ENCODE measurements around the gene PSMB3. TPM values are rescaled to one million over a fixed set of nuclear protein-coding genes. Genes with fewer than 3 reads are reported as not detected.

Gene PSMB3
- polyA plus RNA-seq, 2 of the 4 experiments (the other 2 are of a cell fraction): 417 to 463 TPM

- FAIRE-seq (no peak), DNase-seq (ENCODE audit: low read depth in 1 of 2, low spot score in 1 of 2) (no peak), ATAC-seq (no peak)
- Histone ChIP-seq H3K9me3 (no peaks in the 10 kb centered on the region), H3K4me2 (no peak overlapping the region), H3K4me3 (no peak overlapping the region), H3K27ac (no peak overlapping the region), H3K4me1 (peaks cover 8% of the 10 kb centered on the region)
- POLR2A ChIA-PET: no interaction called here
- WGBS (ENCODE audit: missing lambda C conversion rate): 87% methylated on average over 6 of the region's 6 CpGs
- no peak for TF ChIP-seq CEBPB (IDR thresholded peaks at IDR 0.05)
- no peak for TF ChIP-seq ELK1 (IDR thresholded peaks at IDR 0.05; ENCODE audit: low read depth, low read length)
- CTCF ChIA-PET: interaction anchor here (1.7 to 12.9 kb wide), 3 partner anchors 9 to 15 kb away, joined by 6 to 102 read pairs (median 18); no protein-coding TSS in a partner anchor
Measured at GRCh38 chr17:38720941-38721340, 31.6 kb upstream of the PSMB3 start.

GRCh38 chr17:38721802-38722201, 30.7 kb upstream of the PSMB3 start:
- no peak overlapping the region for H3K4me3 ChIP-seq
- FAIRE-seq (no peak), DNase-seq (ENCODE audit: low read depth in 1 of 2, low spot score in 1 of 2) (no peak), ATAC-seq (no peak)
- CTCF ChIA-PET: interaction anchor here (1.5 to 12.9 kb wide), 4 partner anchors 10 to 35 kb away, joined by 5 to 102 read pairs (median 12); no protein-coding TSS in a partner anchor
- no peak overlapping the region for H3K27ac ChIP-seq
- H3K9me3 ChIP-seq: no peaks in the 10 kb centered on the region
- 92% methylated on average over 7 of the region's 16 CpGs for WGBS (ENCODE audit: missing lambda C conversion rate)
- no peak for TF ChIP-seq E2F6 (IDR thresholded peaks at IDR 0.05; ENCODE audit: borderline replicate concordance, low read depth)
- TF ChIP-seq REST (IDR thresholded peaks at IDR 0.05): no peak
- TF ChIP-seq POLR2A (IDR thresholded peaks at IDR 0.05; ENCODE audit: low read length): no peak
- TF ChIP-seq FOSL2 (IDR thresholded peaks at IDR 0.05): no peak
- TF ChIP-seq FOSL2 (CRISPR knock-in tag; IDR thresholded peaks at IDR 0.05): no peak
- no peak for TF ChIP-seq ZNF302 (CRISPR knock-in tag; IDR thresholded peaks at IDR 0.05)
- no peak for TF ChIP-seq NPAS2 (CRISPR knock-in tag; IDR thresholded peaks at IDR 0.05; ENCODE audit: borderline replicate concordance)
- no peak for TF ChIP-seq HOXB13 (CRISPR knock-in tag; IDR thresholded peaks at IDR 0.05; ENCODE audit: low read depth)
- TF ChIP-seq SREBF2 (IDR thresholded peaks at IDR 0.05): no peak
- TF ChIP-seq ZFP36 (IDR thresholded peaks at IDR 0.05; ENCODE audit: borderline replicate concordance, partially characterized antibody): no peak
- no peak for TF ChIP-seq KDM5A (IDR thresholded peaks at IDR 0.05)
- TF ChIP-seq PBX3 (IDR thresholded peaks at IDR 0.05): no peak
- POLR2A ChIA-PET: no interaction called here
- no peak overlapping the region for H3K4me2 ChIP-seq
- peaks cover 12% of the 10 kb centered on the region for H3K4me1 ChIP-seq

- Histone ChIP-seq H3K9me3 (no peaks in the 10 kb centered on the region), H3K4me2 (no peak overlapping the region), H3K4me3 (no peak overlapping the region), H3K27ac (no peak overlapping the region), H3K4me1 (peaks cover 9% of the 10 kb centered on the region; the same call in 2 of the 3 replicates)
- no peak for ATAC-seq
- no peak for TF ChIP-seq CBX8 (IDR thresholded peaks at IDR 0.05)
- no peak for TF ChIP-seq PHF8 (IDR thresholded peaks at IDR 0.05; ENCODE audit: borderline replicate concordance, low read depth)
- no peak for TF ChIP-seq ATOH8 (CRISPR knock-in tag; IDR thresholded peaks at IDR 0.05; ENCODE audit: low read depth)
- TF ChIP-seq POLR2AphosphoS2 (conservative IDR thresholded peaks at IDR 0.05; ENCODE audit: low read length): no peak
- no peak for DNase-seq (ENCODE audit: low read depth in 1 of 2, low spot score in 1 of 2)
- POLR2A ChIA-PET: no interaction called here
- CTCF ChIA-PET: interaction anchor here (1.3 to 12.9 kb wide), 6 partner anchors 11 to 57 kb away, joined by 3 to 102 read pairs (median 4); no protein-coding TSS in a partner anchor
- WGBS (ENCODE audit: missing lambda C conversion rate): 84% methylated on average over 13 of the region's 16 CpGs
- FAIRE-seq: no peak
Measured at GRCh38 chr17:38724337-38724988, 28.1 kb upstream of the PSMB3 start.

Data from A549 (cell line).